Measurements from ENCODE around the gene BEST1. TPM values are rescaled to one million over a fixed set of nuclear protein-coding genes. Genes with fewer than 3 reads are reported as not detected.

The BEST1 gene
- polyA plus RNA-seq, 2 of the 4 experiments (the other 2 are of a cell fraction), result 1.2 to 1.9 TPM

DNA sequence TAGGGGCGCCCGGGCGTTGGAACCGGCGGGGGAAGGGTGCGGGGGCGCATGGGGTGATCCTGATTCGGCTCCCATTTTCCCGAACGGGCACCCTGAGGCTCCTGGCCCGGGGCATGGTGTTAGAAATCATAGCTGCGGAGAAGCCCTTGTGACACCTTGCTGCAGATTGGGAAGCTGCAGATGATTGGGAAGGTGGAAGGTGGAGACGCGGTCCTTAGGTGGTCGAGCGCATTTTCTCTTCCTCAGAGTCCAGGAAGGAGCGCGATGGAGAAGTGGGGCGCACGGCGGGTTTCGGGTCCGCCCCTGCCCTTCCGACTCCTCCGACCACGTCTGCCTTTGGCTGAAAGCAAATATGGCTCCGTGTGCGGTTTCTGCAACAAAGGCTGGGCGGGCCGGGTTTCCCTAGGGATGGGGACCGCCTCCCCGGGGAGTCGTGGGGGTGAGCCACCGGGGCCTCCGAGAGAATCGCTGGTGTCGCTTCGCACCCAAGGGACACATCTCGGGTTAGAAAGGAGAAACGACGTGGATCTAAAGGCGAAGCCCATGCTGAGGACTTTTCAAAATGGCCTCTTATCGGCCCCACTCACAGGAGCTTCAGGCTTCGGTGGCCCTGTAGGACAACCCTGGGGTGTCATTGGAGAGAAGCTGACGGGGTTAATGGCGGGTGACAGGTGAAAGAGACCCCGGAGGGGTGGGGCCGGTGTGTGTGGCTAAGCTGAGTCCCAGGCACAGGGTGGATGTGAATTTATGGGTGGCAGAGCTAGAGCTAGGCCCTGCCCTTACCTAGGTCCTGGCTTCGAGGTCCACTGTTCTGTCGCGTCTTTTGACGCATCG is 18.0 kb downstream of the BEST1 start (continued):
- TF ChIP-seq PBX3 (IDR thresholded peaks at IDR 0.05), result no peak
- peak; percentile 65; the same call in 1 of the 2 replicates for TF ChIP-seq ZNF302 (CRISPR knock-in tag; IDR thresholded peaks at IDR 0.05)
- TF ChIP-seq SMC3 (IDR thresholded peaks at IDR 0.05), result 0 out of 3 replicates have a peak, but pooled peaks have one; percentile 4
- TF ChIP-seq ZSCAN20 (CRISPR knock-in tag; IDR thresholded peaks at IDR 0.05), result peak; percentile 16; the same call in 1 of the 2 replicates
- TF ChIP-seq KDM1A (IDR thresholded peaks at IDR 0.05; ENCODE audit: low read depth), result no peak
- TF ChIP-seq ELK1 (IDR thresholded peaks at IDR 0.05; ENCODE audit: low read depth, low read length), result no peak
- no peak for TF ChIP-seq NFE2L2 (conservative IDR thresholded peaks at IDR 0.05; ENCODE audit: low read length)
- no peak for TF ChIP-seq EP300 (IDR thresholded peaks at IDR 0.05)
- no peak for TF ChIP-seq HES2 (IDR thresholded peaks at IDR 0.05)
- TF ChIP-seq, protein P1, sequence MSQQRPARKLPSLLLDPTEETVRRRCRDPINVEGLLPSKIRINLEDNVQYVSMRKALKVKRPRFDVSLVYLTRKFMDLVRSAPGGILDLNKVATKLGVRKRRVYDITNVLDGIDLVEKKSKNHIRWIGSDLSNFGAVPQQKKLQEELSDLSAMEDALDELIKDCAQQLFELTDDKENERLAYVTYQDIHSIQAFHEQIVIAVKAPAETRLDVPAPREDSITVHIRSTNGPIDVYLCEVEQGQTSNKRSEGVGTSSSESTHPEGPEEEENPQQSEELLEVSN (IDR thresholded peaks at IDR 0.05; ENCODE audit: borderline replicate concordance, low read depth), result peak; percentile 64
- no peak for TF ChIP-seq HDAC2 (IDR thresholded peaks at IDR 0.05)

GRCh38 chr11:61968758-61969390 is 18.7 kb downstream of the BEST1 start:
- H3K4me2 ChIP-seq, result peak overlapping the region; percentile 83
- no peak for DNase-seq (ENCODE audit: low read depth in 1 of 2, low spot score in 1 of 2)
- H3K9me3 ChIP-seq, result no peaks in the 10 kb centered on the region
- TF ChIP-seq NR3C1 (IDR thresholded peaks at IDR 0.05), result no peak
- peak overlapping the region; percentile 96 for H3K4me3 ChIP-seq
- H3K4me1 ChIP-seq, result peaks cover 59% of the 10 kb centered on the region
- POLR2A ChIA-PET, result interaction anchor here (0.8 to 8.1 kb wide), 11 partner anchors 10 to 154 kb away, joined by 3 to 75 read pairs (median 12); partner anchors contain the start of gene BEST1
- peak overlapping the region; percentile 97 to 99 for H3K27ac ChIP-seq
- FAIRE-seq, result no peak
- 85% methylated on average over 16 of the region's 16 CpGs for WGBS (ENCODE audit: missing lambda C conversion rate)
- ATAC-seq, result no peak
- CTCF ChIA-PET, result interaction anchor here (0.6 to 12.9 kb wide), 12 partner anchors 9 to 140 kb away, joined by 3 to 92 read pairs (median 4); partner anchors contain the start of gene BEST1

DNA sequence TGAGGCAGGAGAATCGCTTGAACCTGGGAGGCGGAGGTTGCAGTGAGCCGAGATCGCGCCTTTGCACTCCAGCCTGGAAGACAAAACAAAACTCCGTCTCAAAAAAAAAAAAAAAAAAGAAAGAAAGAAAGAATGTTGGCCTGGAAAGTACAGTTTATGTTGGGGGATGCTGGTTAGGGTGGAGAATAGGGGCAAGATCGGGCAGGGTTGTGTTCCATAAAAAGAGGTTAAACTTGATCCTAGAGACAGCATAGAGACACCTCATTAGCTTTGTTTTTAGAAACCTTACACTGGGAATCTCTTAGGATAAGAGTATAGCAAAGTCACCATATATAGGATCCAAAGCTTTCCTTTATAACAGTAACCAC is 19.2 kb downstream of the BEST1 start:
- ChIA-PET CTCF (interaction anchor here (0.6 to 12.9 kb wide), 10 partner anchors 10 to 172 kb away, joined by 3 to 92 read pairs (median 4); partner anchors contain the start of gene BEST1), POLR2A (interaction anchor here (0.8 to 8.1 kb wide), 5 partner anchors 13 to 154 kb away, joined by 4 to 75 read pairs (median 18); no protein-coding TSS in a partner anchor)
- 80% methylated on average over 7 of the region's 7 CpGs for WGBS (ENCODE audit: missing lambda C conversion rate)
- no peak for DNase-seq (ENCODE audit: low read depth in 1 of 2, low spot score in 1 of 2)
- Histone ChIP-seq H3K9me3 (no peaks in the 10 kb centered on the region), H3K4me2 (peak overlapping the region; percentile 83), H3K27ac (peak overlapping the region; percentile 97 to 99), H3K4me1 (peaks cover 59% of the 10 kb centered on the region), H3K4me3 (no peak overlapping the region)
- ATAC-seq, result no peak
- TF ChIP-seq HOXB13 (CRISPR knock-in tag; IDR thresholded peaks at IDR 0.05; ENCODE audit: low read depth) (no peak), KDM5A (IDR thresholded peaks at IDR 0.05) (no peak), MAZ (IDR thresholded peaks at IDR 0.05; ENCODE audit: borderline replicate concordance, low read depth, low read length) (no peak)
- FAIRE-seq, result no peak

Data from A549 (cell line).